Mammary epithelial cell (primary cell): ENCODE results near the gene IL1RAPL2.

Experiments
- CTCF ChIP-seq, 2 donors: IDR thresholded peaks in 1 of 2; conservative IDR thresholded peaks in 1 of 2; 2 replicates each; pipeline ENCODE4 v1.5.1; 2011 to 2012; ENCODE audit warnings: inconsistent platforms in 2 of 2, low read length in 2 of 2, mild to moderate bottlenecking in 2 of 2, control low read depth in 1 of 2, low read depth in 1 of 2; ENCODE audit not compliant: insufficient read depth in 1 of 2; ENCODE audit errors: extremely low read depth in 1 of 2
- EZH2 ChIP-seq: IDR thresholded peaks from 2 replicates; pipeline ENCODE4 v1.6.1; 2012; ENCODE audit warnings: low read length, inconsistent platforms, borderline replicate concordance

- TF ChIP-seq CTCF (conservative IDR thresholded peaks at IDR 0.05 in 1 of 2, IDR thresholded peaks at IDR 0.05 in 1 of 2; ENCODE audit: extremely low read depth in 1 of 2, insufficient read depth in 1 of 2, low read depth in 1 of 2, low read length in 2 of 2), result no peak
- no peak for TF ChIP-seq EZH2
Observed at GRCh38 chrX:105700331-105700730, 1134.3 kb downstream of the IL1RAPL2 start.
